Measurements from ENCODE around the gene CACNA1A. TPM values are rescaled to one million over a fixed set of nuclear protein-coding genes. Genes with fewer than 3 reads are reported as not detected.

CACNA1A gene
- total and polyA plus RNA-seq, 2 experiments from 2014 or later, result 2.0 TPM

GRCh38 chr19:13420780-13421179 lies 85.5 kb downstream of the CACNA1A start:
- H3K27ac ChIP-seq, result no peak overlapping the region
- no peaks in the 10 kb centered on the region for H3K9me3 ChIP-seq (ENCODE audit: low read depth)
- no peaks in the 10 kb centered on the region for H3K4me1 ChIP-seq (ENCODE audit: insufficient read depth)
- no peak for DNase-seq (ENCODE audit: low spot score)
- no peaks in the 10 kb centered on the region for H3K9me2 ChIP-seq (replicated peaks; ENCODE audit: insufficient read depth)
- H3K27me3 ChIP-seq, result no peaks in the 10 kb centered on the region
- H3K79me2 ChIP-seq, result no peaks in the 10 kb centered on the region
- H2AFZ ChIP-seq, result no peak overlapping the region
- no peak overlapping the region for H3K4me3 ChIP-seq
- H4K20me1 ChIP-seq (ENCODE audit: insufficient read depth, poor library complexity, severe bottlenecking), result no peaks in the 10 kb centered on the region
- no peak for TF ChIP-seq EZH2 (IDR thresholded peaks at IDR 0.05; ENCODE audit: borderline replicate concordance)
- no peaks in the 10 kb centered on the region for H3K36me3 ChIP-seq (replicated peaks; ENCODE audit: insufficient read depth, low read depth)
- no peak overlapping the region for H3K4me2 ChIP-seq

- no peaks in the 10 kb centered on the region for H3K4me1 ChIP-seq (ENCODE audit: insufficient read depth)
- H3K4me2 ChIP-seq, result no peak overlapping the region
- no peak overlapping the region for H3K27ac ChIP-seq
- no peaks in the 10 kb centered on the region for H3K79me2 ChIP-seq
- H3K36me3 ChIP-seq (replicated peaks; ENCODE audit: insufficient read depth, low read depth), result no peaks in the 10 kb centered on the region
- no peaks in the 10 kb centered on the region for H3K9me2 ChIP-seq (replicated peaks; ENCODE audit: insufficient read depth)
- H3K4me3 ChIP-seq, result no peak overlapping the region
- DNase-seq (ENCODE audit: low spot score), result no peak
- WGBS (ENCODE audit: low lambda C conversion rate, missing lambda C conversion rate), result 79% methylated on average over 10 of the region's 10 CpGs
- H3K9me3 ChIP-seq (ENCODE audit: low read depth), result no peaks in the 10 kb centered on the region
- TF ChIP-seq EZH2phosphoT487 (IDR thresholded peaks at IDR 0.05; ENCODE audit: low read depth, severe bottlenecking, unreplicated experiment) (no peak), CTCF (IDR thresholded peaks at IDR 0.05; ENCODE audit: poor library complexity) (no peak), EZH2 (IDR thresholded peaks at IDR 0.05; ENCODE audit: borderline replicate concordance) (no peak)
- no peaks in the 10 kb centered on the region for H4K20me1 ChIP-seq (ENCODE audit: insufficient read depth, poor library complexity, severe bottlenecking)
- H3K27me3 ChIP-seq, result no peaks in the 10 kb centered on the region
- H2AFZ ChIP-seq, result no peak overlapping the region
Observed at GRCh38 chr19:13417054-13417453, 89.2 kb downstream of the CACNA1A start.

- TF ChIP-seq EZH2phosphoT487 (IDR thresholded peaks at IDR 0.05; ENCODE audit: low read depth, severe bottlenecking, unreplicated experiment) (no peak), CTCF (IDR thresholded peaks at IDR 0.05; ENCODE audit: poor library complexity) (no peak), EZH2 (IDR thresholded peaks at IDR 0.05; ENCODE audit: borderline replicate concordance) (no peak)
- Histone ChIP-seq H2AFZ (no peak overlapping the region), H3K9me3 (ENCODE audit: low read depth) (no peaks in the 10 kb centered on the region), H3K27ac (no peak overlapping the region), H3K4me2 (no peak overlapping the region), H3K4me1 (ENCODE audit: insufficient read depth) (no peaks in the 10 kb centered on the region), H3K79me2 (no peaks in the 10 kb centered on the region), H3K4me3 (no peak overlapping the region), H3K36me3 (replicated peaks; ENCODE audit: insufficient read depth, low read depth) (no peaks in the 10 kb centered on the region), H3K27me3 (no peaks in the 10 kb centered on the region), H4K20me1 (ENCODE audit: insufficient read depth, poor library complexity, severe bottlenecking) (no peaks in the 10 kb centered on the region), H3K9me2 (replicated peaks; ENCODE audit: insufficient read depth) (no peaks in the 10 kb centered on the region)
- WGBS (ENCODE audit: low lambda C conversion rate, missing lambda C conversion rate), result 83% methylated on average over 6 of the region's 6 CpGs
- no peak for DNase-seq (ENCODE audit: low spot score)
Observed at GRCh38 chr19:13411899-13412298, 94.4 kb downstream of the CACNA1A start.

- H4K20me1 ChIP-seq (ENCODE audit: insufficient read depth, poor library complexity, severe bottlenecking), result no peaks in the 10 kb centered on the region
- no peaks in the 10 kb centered on the region for H3K36me3 ChIP-seq (replicated peaks; ENCODE audit: insufficient read depth, low read depth)
- DNase-seq (ENCODE audit: low spot score), result no peak
- H3K27me3 ChIP-seq, result no peaks in the 10 kb centered on the region
- H3K4me1 ChIP-seq (ENCODE audit: insufficient read depth), result no peaks in the 10 kb centered on the region
- no peak overlapping the region for H3K27ac ChIP-seq
- H3K9me2 ChIP-seq (replicated peaks; ENCODE audit: insufficient read depth), result no peaks in the 10 kb centered on the region
- no peaks in the 10 kb centered on the region for H3K9me3 ChIP-seq (ENCODE audit: low read depth)
- no peak overlapping the region for H3K4me3 ChIP-seq
- no peaks in the 10 kb centered on the region for H3K79me2 ChIP-seq
- no peak for TF ChIP-seq EZH2phosphoT487 (IDR thresholded peaks at IDR 0.05; ENCODE audit: low read depth, severe bottlenecking, unreplicated experiment)
- no peak for TF ChIP-seq EZH2 (IDR thresholded peaks at IDR 0.05; ENCODE audit: borderline replicate concordance)
- TF ChIP-seq CTCF (IDR thresholded peaks at IDR 0.05; ENCODE audit: poor library complexity), result no peak
- no peak overlapping the region for H3K4me2 ChIP-seq
- no peak overlapping the region for H2AFZ ChIP-seq
- WGBS (ENCODE audit: low lambda C conversion rate, missing lambda C conversion rate), result 71% methylated on average over 1 of the region's 1 CpG
Observed at GRCh38 chr19:13410946-13411345, 95.3 kb downstream of the CACNA1A start.
